Measurements from ENCODE around the gene TRIAP1. TPM values are rescaled to one million over a fixed set of nuclear protein-coding genes. Genes with fewer than 3 reads are reported as not detected.

Gene TRIAP1
- polyA plus RNA-seq, 1 donor, result 35.0 TPM

Other genes with a start within 250 kb of the TRIAP1 start
- gene RPLP0, start 245.3 kb downstream of the TRIAP1 start, polyA plus RNA-seq (ENCODE audit: insufficient read length), result 4,306 TPM
- gene PXN, start 180.7 kb downstream of the TRIAP1 start, polyA plus RNA-seq (ENCODE audit: insufficient read length), result 169 TPM
- not detected for gene RNU4-2, start 154.5 kb downstream of the TRIAP1 start, polyA plus RNA-seq (ENCODE audit: insufficient read length)
- not detected for gene RNU4-1, start 153.1 kb downstream of the TRIAP1 start, polyA plus RNA-seq (ENCODE audit: insufficient read length)
- 4.9 TPM for gene SIRT4, start 144.1 kb downstream of the TRIAP1 start, polyA plus RNA-seq (ENCODE audit: insufficient read length)
- not detected for gene PLA2G1B, start 118.6 kb downstream of the TRIAP1 start, polyA plus RNA-seq (ENCODE audit: insufficient read length)
- 4.4 TPM for gene MSI1, start 77.2 kb downstream of the TRIAP1 start, polyA plus RNA-seq (ENCODE audit: insufficient read length)
- 96.9 TPM for gene COX6A1, start 8.3 kb downstream of the TRIAP1 start, polyA plus RNA-seq (ENCODE audit: insufficient read length)
- 15.0 TPM for gene GATC, start 60 bp upstream of the TRIAP1 start, polyA plus RNA-seq (ENCODE audit: insufficient read length)
- 84.8 TPM for gene SRSF9, start 23.4 kb upstream of the TRIAP1 start, polyA plus RNA-seq (ENCODE audit: insufficient read length)
- gene DYNLL1, start 49.7 kb upstream of the TRIAP1 start, polyA plus RNA-seq (ENCODE audit: insufficient read length), result 284 TPM
- 44.8 TPM for gene COQ5, start 82.8 kb upstream of the TRIAP1 start, polyA plus RNA-seq (ENCODE audit: insufficient read length)
- gene RNF10, start 88.0 kb upstream of the TRIAP1 start, polyA plus RNA-seq (ENCODE audit: insufficient read length), result 146 TPM
- 24.5 TPM for gene POP5, start 135.0 kb upstream of the TRIAP1 start, polyA plus RNA-seq (ENCODE audit: insufficient read length)
- 2.5 TPM for gene CABP1, start 194.2 kb upstream of the TRIAP1 start, polyA plus RNA-seq (ENCODE audit: insufficient read length)
- 59.2 TPM for gene MLEC, start 240.8 kb upstream of the TRIAP1 start, polyA plus RNA-seq (ENCODE audit: insufficient read length)